GM19043 (cell line): ENCODE data around the gene ONECUT3.

ENCODE experiments used
- ATAC-seq: cut with Tn5 transposase; IDR thresholded peaks from one replicate; pipeline ENCODE4 v1.9.1; 2021; ENCODE audit warnings: low read depth; ENCODE audit not compliant: unreplicated experiment

ONECUT3 gene

GRCh38 chr19:1739960-1740629 lies 13.2 kb upstream of the ONECUT3 start:
- no peak for ATAC-seq

GRCh38 chr19:1742989-1743696 lies 10.2 kb upstream of the ONECUT3 start:
- no peak for ATAC-seq

GRCh38 chr19:1744133-1744665 lies 9.1 kb upstream of the ONECUT3 start:
- no peak for ATAC-seq

DNA sequence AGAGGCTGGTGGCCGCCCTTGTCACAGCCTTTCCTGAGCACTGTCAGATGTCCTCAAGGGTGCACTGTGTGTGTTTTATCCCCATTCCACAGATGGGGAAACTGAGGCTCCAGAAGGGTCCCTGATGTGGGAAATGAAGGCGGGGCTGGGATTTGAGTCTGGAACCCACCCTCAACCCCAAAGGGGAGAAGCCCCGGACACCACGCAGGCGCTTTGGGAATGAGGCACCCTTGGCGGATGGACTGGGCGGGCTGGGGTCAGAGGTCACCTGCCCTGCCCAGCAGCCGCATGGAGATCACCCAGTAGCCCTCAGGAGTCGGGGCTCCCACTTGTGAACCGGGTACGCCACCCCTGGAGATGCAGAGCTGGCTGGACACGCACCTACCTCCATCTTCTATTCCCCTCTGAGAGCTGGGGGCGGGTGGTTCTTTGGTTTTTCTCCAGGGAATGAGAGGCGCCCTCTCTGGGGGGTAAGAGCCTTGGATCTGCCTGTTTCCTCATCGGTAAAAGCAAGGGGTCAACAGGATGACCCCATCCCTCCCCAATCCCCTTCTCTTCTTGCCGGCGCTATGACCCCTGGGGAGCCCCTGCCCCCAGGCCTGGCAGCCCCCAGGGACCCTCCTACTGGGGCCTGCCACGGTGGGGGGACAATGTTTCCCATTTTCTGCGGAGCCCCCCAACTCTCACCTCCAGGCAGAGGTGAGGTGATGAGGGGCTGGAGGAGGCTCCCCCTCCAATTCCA lies 8.3 kb upstream of the ONECUT3 start:
- ATAC-seq, result no peak

DNA sequence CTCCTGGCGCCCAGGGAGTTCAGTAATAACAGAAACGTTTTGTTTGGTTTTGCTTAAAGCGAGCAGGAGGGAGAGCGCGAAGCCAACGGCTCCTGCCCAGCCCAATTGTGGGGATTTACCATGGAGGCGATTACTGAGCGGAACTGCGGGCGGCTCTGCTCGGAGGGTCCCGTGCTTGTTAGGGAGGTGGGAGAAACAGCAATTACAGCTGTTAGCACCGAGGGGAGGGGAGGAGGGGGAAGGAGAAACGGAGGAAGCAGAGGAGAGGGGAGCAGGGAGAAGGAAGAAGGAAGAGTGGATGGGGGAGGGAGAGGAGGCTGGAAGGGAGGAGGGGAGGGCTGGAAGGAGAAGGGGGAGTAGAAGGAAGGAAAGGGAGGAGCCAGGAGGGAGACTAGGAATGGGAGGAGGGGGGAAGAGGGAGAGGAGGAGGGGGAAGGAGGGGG lies 7.7 kb upstream of the ONECUT3 start:
- ATAC-seq, result no peak

GRCh38 chr19:1746401-1747284 lies 6.7 kb upstream of the ONECUT3 start:
- no peak for ATAC-seq

DNA sequence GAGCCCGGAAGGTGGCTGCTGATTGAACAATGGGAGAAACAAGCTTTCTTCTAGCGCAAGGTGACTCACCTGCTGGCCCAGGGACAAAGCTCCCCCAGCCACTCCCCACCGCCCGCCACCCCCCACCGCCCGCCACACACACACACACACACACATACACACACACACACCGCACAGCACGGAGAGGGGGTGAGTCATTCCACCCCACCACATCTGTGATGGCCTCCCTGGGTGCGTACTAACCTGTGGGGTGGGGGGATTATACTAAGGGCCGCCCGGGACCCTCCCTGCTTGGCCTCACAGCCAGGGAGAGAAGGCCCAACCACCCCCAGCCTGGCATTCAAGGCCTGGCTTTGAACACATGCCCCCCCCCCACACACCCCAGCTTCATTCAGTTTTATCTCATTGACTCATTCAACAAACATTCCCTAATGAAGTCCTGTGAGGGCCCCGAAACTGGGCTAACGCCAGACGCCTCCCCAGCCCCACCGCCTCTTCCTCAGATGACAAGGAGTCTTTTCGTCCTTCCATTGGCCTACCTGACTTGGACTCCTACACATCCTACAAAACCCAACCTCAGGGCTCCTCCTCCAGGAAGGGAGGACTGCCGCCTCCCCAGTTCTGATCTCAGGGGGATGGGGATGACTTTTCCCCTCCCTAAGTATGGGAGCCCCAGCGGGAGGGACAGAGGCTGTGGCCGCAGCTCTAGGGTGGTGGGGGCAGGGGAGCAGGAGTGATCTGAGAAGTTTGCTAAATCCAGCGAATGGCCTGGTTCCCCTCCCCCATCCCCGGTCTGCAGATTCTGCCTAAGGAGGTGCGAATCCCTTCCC lies 5.8 kb upstream of the ONECUT3 start:
- ATAC-seq, result no peak

DNA sequence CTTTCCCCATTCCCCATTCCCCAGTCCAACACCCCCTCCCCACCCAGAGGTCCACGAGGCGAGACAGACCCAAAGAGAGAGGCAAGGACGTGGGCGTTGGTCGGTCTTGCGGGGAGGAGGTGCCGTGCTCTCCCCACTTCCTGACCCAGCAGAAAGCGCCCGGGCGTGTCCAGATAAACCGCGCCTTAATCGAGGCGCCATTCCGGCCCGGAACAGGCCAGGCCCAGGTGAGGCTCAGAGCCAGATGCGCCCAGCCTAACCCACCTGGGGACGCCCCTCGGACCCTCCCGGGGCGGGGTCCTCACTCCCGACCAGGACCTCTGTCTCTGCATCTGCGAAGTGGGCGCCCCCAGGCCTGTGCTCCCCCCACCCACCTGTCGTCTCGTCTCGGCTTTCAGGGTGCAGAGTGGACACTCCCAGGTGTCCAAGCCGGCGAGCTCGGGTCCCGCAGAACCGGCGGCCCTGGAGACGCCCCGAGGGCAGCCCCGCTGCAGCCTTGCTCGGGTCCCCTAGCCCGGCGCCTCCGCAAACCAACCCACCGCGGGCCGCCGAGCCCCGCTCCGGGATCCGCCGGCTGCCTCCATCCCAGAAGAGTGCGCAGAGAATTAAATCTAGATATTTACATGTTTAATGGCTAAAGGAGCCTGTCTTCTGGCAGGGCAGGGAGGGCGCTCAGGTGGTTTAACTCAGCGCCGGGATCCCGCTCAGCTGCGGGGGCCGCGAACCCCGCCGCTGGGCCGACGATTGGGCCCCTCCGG lies 5.0 kb upstream of the ONECUT3 start:
- no peak for ATAC-seq

GRCh38 chr19:1748873-1749341 lies 4.4 kb upstream of the ONECUT3 start:
- ATAC-seq, result no peak

GRCh38 chr19:1749373-1750342 lies 3.6 kb upstream of the ONECUT3 start:
- no peak for ATAC-seq

GRCh38 chr19:1750343-1751021 lies 2.8 kb upstream of the ONECUT3 start:
- no peak for ATAC-seq

DNA sequence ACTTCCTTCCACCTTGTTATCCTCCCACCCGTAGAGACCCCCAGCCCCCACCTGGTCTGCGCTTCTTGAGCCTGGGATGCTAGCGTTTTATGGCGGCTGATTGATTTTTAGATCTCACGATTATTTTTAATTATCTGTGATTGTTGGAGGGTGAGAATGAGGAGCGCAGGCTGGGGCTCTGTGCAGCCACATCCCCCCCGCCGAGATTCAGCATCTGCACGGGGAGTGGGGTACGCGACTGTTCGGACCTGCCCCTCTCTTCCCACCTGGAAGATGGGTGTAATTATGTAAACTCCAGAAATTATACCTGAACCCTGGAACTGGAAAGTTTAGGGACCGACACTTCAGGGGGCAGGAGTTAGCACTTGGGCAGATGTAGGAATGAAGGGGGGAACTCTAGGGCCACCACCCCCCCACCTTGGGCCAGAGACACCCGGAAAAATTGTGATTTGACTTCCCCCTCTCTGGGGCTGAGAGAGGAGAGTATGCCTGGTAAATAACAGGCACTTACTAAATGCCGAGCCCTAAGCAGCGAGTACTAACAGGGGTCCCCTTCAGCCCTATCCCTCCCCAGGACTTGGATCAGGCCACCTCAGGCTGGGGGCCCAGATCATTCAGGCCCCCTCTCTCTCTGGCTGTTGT lies 1.8 kb upstream of the ONECUT3 start:
- ATAC-seq, result no peak

- no peak for ATAC-seq
Measured at GRCh38 chr19:1752009-1752756, 1.1 kb upstream of the ONECUT3 start.

DNA sequence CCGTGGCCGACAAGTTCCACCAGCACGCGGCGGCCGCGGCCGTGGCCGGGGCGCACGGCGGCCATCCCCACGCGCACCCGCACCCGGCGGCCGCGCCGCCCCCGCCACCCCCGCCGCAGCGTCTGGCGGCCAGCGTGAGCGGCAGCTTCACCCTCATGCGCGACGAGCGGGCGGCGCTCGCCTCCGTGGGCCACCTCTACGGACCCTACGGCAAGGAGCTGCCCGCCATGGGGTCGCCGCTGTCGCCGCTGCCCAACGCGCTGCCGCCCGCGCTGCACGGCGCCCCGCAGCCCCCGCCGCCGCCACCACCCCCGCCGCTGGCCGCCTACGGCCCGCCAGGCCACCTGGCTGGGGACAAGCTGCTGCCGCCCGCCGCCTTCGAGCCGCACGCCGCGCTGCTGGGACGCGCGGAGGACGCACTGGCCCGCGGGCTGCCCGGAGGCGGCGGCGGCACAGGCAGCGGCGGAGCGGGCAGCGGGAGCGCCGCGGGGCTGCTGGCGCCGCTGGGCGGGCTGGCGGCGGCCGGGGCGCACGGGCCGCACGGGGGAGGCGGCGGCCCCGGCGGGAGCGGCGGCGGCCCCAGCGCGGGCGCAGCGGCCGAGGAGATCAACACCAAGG lies 821 bp downstream of the ONECUT3 start:
- ATAC-seq, result no peak
